ENCODE data around the gene HES5.
A peak's percentile ranks its signal among the peaks of the same experiment; 100 is the strongest.

- TF ChIP-seq EZH2phosphoT487 (IDR thresholded peaks at IDR 0.05; ENCODE audit: borderline replicate concordance, low read depth, low read length) (no peak), CTCF (conservative IDR thresholded peaks at IDR 0.05; ENCODE audit: low read length) (peak; percentile 93)
These were observed 18.1 kb upstream of the HES5 start for GRCh38 chr1:2548068-2548589.
